Head of caudate nucleus (tissue), 42 donors: Measurements from ENCODE around the gene EXOC4.

ENCODE experiments used
- DNase-seq, 42 donors: peaks; one replicate each; pipeline versions ENCODE4 v3.0.0 to v3.0.0-alpha.2; 2020 to 2021; ENCODE audit warnings: mixed read lengths in 7 of 42
- intact Hi-C: fragments of 100-400 bp; cut with DNase I; formaldehyde crosslinking; loops from one replicate; pipeline ENCODE4 v1.15.0; 2022

EXOC4 gene

GRCh38 chr7:133850497-133851280 lies 597.8 kb downstream of the EXOC4 start:
- intact Hi-C loops = no loop called here
- DNase-seq = no peak

GRCh38 chr7:133851411-133851810 lies 598.5 kb downstream of the EXOC4 start:
- intact Hi-C loops = no loop called here
- no peak for DNase-seq

- DNase-seq = peak in 2 of 42 donors; percentile 3 to 15
- intact Hi-C loops = no loop called here
Measured at GRCh38 chr7:133853706-133854276, 600.9 kb downstream of the EXOC4 start.

- intact Hi-C loops = no loop called here
- peak in 1 of 42 donors; percentile 23 for DNase-seq
Measured at GRCh38 chr7:133854739-133855138, 601.9 kb downstream of the EXOC4 start.

- intact Hi-C loops = no loop called here
- DNase-seq = peak in 17 of 42 donors; percentile 9 to 69 (median 24)
Measured at GRCh38 chr7:133857376-133858119, 604.7 kb downstream of the EXOC4 start.

- no peak for DNase-seq
- intact Hi-C loops = no loop called here
Measured at GRCh38 chr7:133858311-133858710, 605.4 kb downstream of the EXOC4 start.

- intact Hi-C loops = no loop called here
- peak in 8 of 42 donors; percentile 7 to 45 (median 26) for DNase-seq
Measured at GRCh38 chr7:133859231-133859630, 606.4 kb downstream of the EXOC4 start.

- DNase-seq = no peak
- intact Hi-C loops = no loop called here
Measured at GRCh38 chr7:133859871-133860450, 607.1 kb downstream of the EXOC4 start.

- intact Hi-C loops = no loop called here
Measured at GRCh38 chr7:133860628-133861335, 607.9 kb downstream of the EXOC4 start.

GRCh38 chr7:133861876-133862275 lies 609.0 kb downstream of the EXOC4 start:
- DNase-seq = no peak
- intact Hi-C loops = no loop called here

More at GRCh38 chr7:133860628-133861335, 607.9 kb downstream of the EXOC4 start:
- DNase-seq = no peak

GRCh38 chr7:133863362-133864061 lies 610.6 kb downstream of the EXOC4 start:
- no peak for DNase-seq
- intact Hi-C loops = no loop called here

- intact Hi-C loops = no loop called here
- DNase-seq = no peak
Measured at GRCh38 chr7:133869556-133869955, 616.7 kb downstream of the EXOC4 start.

- intact Hi-C loops = no loop called here
- no peak for DNase-seq
Measured at GRCh38 chr7:133871757-133872156, 618.9 kb downstream of the EXOC4 start.

GRCh38 chr7:133873187-133873586 lies 620.3 kb downstream of the EXOC4 start:
- intact Hi-C loops = no loop called here
- no peak for DNase-seq

- intact Hi-C loops = no loop called here
Measured at GRCh38 chr7:133873631-133874030, 620.8 kb downstream of the EXOC4 start.

GRCh38 chr7:133883591-133883990 lies 630.7 kb downstream of the EXOC4 start:
- intact Hi-C loops = no loop called here
- peak in 16 of 42 donors; percentile 4 to 64 (median 22) for DNase-seq

More at GRCh38 chr7:133873631-133874030, 620.8 kb downstream of the EXOC4 start:
- no peak for DNase-seq

- no peak for DNase-seq
- intact Hi-C loops = no loop called here
Measured at GRCh38 chr7:133885213-133885612, 632.3 kb downstream of the EXOC4 start.

- intact Hi-C loops = no loop called here
- DNase-seq = no peak
Measured at GRCh38 chr7:133886086-133886485, 633.2 kb downstream of the EXOC4 start.
